ENCODE measurements around the gene ABAT.

- TF ChIP-seq YY1 (IDR thresholded peaks at IDR 0.05; ENCODE audit: extremely low read depth, insufficient replicate concordance, low read depth, low read length) (no peak), FOSL1 (IDR thresholded peaks at IDR 0.05; ENCODE audit: low read depth) (no peak), JUND (IDR thresholded peaks at IDR 0.05) (no peak), CEBPB (IDR thresholded peaks at IDR 0.05; ENCODE audit: low read depth) (no peak), EZH2 (IDR thresholded peaks at IDR 0.05) (no peak), EZH2phosphoT487 (IDR thresholded peaks at IDR 0.05; ENCODE audit: borderline replicate concordance) (no peak), ZNF274 (IDR thresholded peaks at IDR 0.05; ENCODE audit: low read depth, low read length) (no peak), POLR2AphosphoS5 (IDR thresholded peaks at IDR 0.05; ENCODE audit: low read depth, low read length) (no peak), POLR2A (IDR thresholded peaks at IDR 0.05; ENCODE audit: borderline replicate concordance, extremely low read depth, insufficient read depth, insufficient read length) (no peak)
- TF ChIP-seq, protein P1, sequence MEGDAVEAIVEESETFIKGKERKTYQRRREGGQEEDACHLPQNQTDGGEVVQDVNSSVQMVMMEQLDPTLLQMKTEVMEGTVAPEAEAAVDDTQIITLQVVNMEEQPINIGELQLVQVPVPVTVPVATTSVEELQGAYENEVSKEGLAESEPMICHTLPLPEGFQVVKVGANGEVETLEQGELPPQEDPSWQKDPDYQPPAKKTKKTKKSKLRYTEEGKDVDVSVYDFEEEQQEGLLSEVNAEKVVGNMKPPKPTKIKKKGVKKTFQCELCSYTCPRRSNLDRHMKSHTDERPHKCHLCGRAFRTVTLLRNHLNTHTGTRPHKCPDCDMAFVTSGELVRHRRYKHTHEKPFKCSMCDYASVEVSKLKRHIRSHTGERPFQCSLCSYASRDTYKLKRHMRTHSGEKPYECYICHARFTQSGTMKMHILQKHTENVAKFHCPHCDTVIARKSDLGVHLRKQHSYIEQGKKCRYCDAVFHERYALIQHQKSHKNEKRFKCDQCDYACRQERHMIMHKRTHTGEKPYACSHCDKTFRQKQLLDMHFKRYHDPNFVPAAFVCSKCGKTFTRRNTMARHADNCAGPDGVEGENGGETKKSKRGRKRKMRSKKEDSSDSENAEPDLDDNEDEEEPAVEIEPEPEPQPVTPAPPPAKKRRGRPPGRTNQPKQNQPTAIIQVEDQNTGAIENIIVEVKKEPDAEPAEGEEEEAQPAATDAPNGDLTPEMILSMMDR (IDR thresholded peaks at IDR 0.05 in 2 of 3, conservative IDR thresholded peaks at IDR 0.05 in 1 of 3; ENCODE audit: borderline replicate concordance in 1 of 3, insufficient read depth in 1 of 3, low read depth in 2 of 3, low read length in 2 of 3): peak; percentile 62 to 81 (median 74)
Measured at GRCh38 chr16:8660841-8661301, 13.5 kb upstream of the ABAT start.
